HG03097 (cell line): ENCODE measurements around the gene UTP4.
A peak's percentile ranks its signal among the peaks of the same experiment; 100 is the strongest.

Experiments used
- ATAC-seq: cut with Tn5 transposase; IDR thresholded peaks from one replicate; pipeline ENCODE4 v1.9.1; 2021; ENCODE audit not compliant: unreplicated experiment, low FRiP score

Gene UTP4

GRCh38 chr16:69169607-69170352 lies 37.3 kb downstream of the UTP4 start:
- ATAC-seq: no peak

- no peak for ATAC-seq
Observed at GRCh38 chr16:69171325-69172084, 39.1 kb downstream of the UTP4 start.

GRCh38 chr16:69176033-69176800 lies 43.8 kb downstream of the UTP4 start:
- no peak for ATAC-seq

- ATAC-seq: no peak
Observed at GRCh38 chr16:69179328-69180010, 47.0 kb downstream of the UTP4 start.

GRCh38 chr16:69180011-69180338 lies 47.5 kb downstream of the UTP4 start:
- no peak for ATAC-seq

GRCh38 chr16:69182730-69183416 lies 50.4 kb downstream of the UTP4 start:
- ATAC-seq: no peak

GRCh38 chr16:69186642-69187445 lies 54.4 kb downstream of the UTP4 start, which contains the start of gene SNTB2:
Gene SNTB2 (plus strand): TSS chr16:69187164. CDS start chr16:69187167, 3 bp downstream.
- ATAC-seq: peak; percentile 65

- ATAC-seq: peak; percentile 32
Observed at GRCh38 chr16:69187446-69188235, 55.2 kb downstream of the UTP4 start.

- no peak for ATAC-seq
Observed at GRCh38 chr16:69188236-69188549, 55.7 kb downstream of the UTP4 start.

GRCh38 chr16:69188716-69189115 lies 56.3 kb downstream of the UTP4 start:
- ATAC-seq: no peak

- ATAC-seq: no peak
Observed at GRCh38 chr16:69190046-69190588, 57.7 kb downstream of the UTP4 start.

GRCh38 chr16:69190598-69190997 lies 58.1 kb downstream of the UTP4 start:
- no peak for ATAC-seq

- ATAC-seq: no peak
Observed at GRCh38 chr16:69191136-69191535, 58.7 kb downstream of the UTP4 start.

GRCh38 chr16:69193855-69194254 lies 61.4 kb downstream of the UTP4 start:
- ATAC-seq: no peak

GRCh38 chr16:69194488-69194887 lies 62.0 kb downstream of the UTP4 start:
- no peak for ATAC-seq

GRCh38 chr16:69195369-69196029 lies 63.0 kb downstream of the UTP4 start:
- ATAC-seq: no peak

GRCh38 chr16:69197573-69197972 lies 65.1 kb downstream of the UTP4 start:
- no peak for ATAC-seq

GRCh38 chr16:69199382-69199781 lies 66.9 kb downstream of the UTP4 start:
- ATAC-seq: no peak
